ENCODE data around the gene MPHOSPH10.
"Not testable (repeated sequence)": the region's sequence is repeated elsewhere in the genome, so short reads cannot be mapped to it uniquely, and the experiment has no call there.

- not testable (repeated sequence) for TF ChIP-seq CTCF, POLR2A, POLR2AphosphoS5 (IDR thresholded peaks at IDR 0.05)
These were observed 1.1 kb downstream of the MPHOSPH10 start for GRCh38 chr2:71131387-71132166.

All from breast epithelium (tissue), 3 donors.